Measurements from ENCODE around the gene ENAM. TPM values are rescaled to one million over a fixed set of nuclear protein-coding genes. Genes with fewer than 3 reads are reported as not detected.
"Not testable (repeated sequence)": the region's sequence is repeated elsewhere in the genome, so short reads cannot be mapped to it uniquely, and the experiment has no call there.

The ENAM gene
- polyA plus RNA-seq, 1 experiment = 0.14 TPM

DNA sequence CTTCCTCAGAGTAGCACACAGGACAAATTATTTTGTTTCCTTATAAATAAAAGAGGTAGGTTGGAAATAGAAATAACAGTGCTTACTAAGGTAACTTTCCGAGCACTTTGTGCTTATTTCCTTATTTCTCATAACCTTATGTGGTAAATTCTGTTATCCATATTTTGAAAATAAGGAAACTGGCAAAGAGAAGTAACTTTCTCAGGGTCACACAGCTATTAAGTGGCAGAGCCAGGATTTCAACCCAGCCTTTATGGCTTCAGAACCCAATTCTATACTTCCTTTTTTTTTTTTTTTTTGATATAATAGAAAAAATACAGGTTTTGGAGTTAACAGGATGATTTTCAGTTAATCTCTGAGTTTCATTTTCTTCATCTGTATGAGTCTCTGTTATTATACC lies 63.1 kb downstream of the ENAM start:
- no peak overlapping the region for H3K27ac ChIP-seq (ENCODE audit: low read depth, low read length)
- H3K27me3 ChIP-seq (ENCODE audit: control insufficient read depth, insufficient read depth, low read length) = no peaks in the 10 kb centered on the region
- TF ChIP-seq CTCF (IDR thresholded peaks at IDR 0.05; ENCODE audit: low read depth, low read length) = no peak
- ChIA-PET POLR2A (no interaction called here), CTCF (interaction anchor here (0.7 to 4.6 kb wide), 3 partner anchors 13 to 40 kb away, joined by 3 to 30 read pairs (median 3); no protein-coding TSS in a partner anchor)
- H3K9me3 ChIP-seq (ENCODE audit: control insufficient read depth, insufficient read depth, low read length) = no peaks in the 10 kb centered on the region; the same call in 1 of the 2 replicates
- H3K4me3 ChIP-seq (ENCODE audit: low read depth, low read length) = no peak overlapping the region
- no peak for DNase-seq (ENCODE audit: low read depth, low spot score)

DNA sequence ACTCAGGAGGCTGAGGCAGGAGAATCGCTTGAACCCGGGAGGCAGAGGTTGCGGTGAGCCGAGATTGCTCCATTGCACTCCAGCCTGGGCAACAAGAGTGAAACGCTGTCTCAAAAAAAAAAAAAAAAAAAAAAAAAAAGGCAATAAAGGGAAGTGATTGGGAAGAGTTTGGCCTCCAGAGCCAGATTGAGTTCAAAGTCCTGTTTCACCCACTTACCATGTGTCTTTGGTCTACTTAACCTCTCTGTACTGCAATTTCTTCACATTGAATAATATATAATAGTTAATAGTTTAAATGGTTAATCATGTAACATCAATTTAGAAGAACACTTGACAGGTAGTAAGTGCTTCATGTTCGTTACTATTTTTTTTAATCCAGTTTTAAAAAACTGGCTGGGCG lies 66.1 kb downstream of the ENAM start:
- DNase-seq (ENCODE audit: low read depth, low spot score); POLR2A ChIA-PET; H3K27me3 ChIP-seq (ENCODE audit: control insufficient read depth, insufficient read depth, low read length); H3K4me3 ChIP-seq (ENCODE audit: low read depth, low read length); H3K9me3 ChIP-seq (ENCODE audit: control insufficient read depth, insufficient read depth, low read length); H3K27ac ChIP-seq (ENCODE audit: low read depth, low read length): not testable (repeated sequence)
- CTCF ChIA-PET = interaction anchor here (0.6 kb wide), 1 partner anchor 187 kb away, joined by 3 read pairs; no protein-coding TSS in a partner anchor

Other genes starting within 250 kb of the ENAM start
- gene SMR3B, start 245.6 kb upstream of the ENAM start, polyA plus RNA-seq (2011; rRNA removed) = not detected in 2 replicates
- gene OPRPN, start 230.8 kb upstream of the ENAM start, polyA plus RNA-seq (2011; rRNA removed) = not detected in 2 replicates
- not detected in 2 replicates for gene MUC7, start 156.5 kb upstream of the ENAM start, polyA plus RNA-seq (2011; rRNA removed)
- not detected in 2 replicates for gene AMTN, start 110.2 kb upstream of the ENAM start, polyA plus RNA-seq (2011; rRNA removed)
- not detected in 2 replicates for gene AMBN, start 36.5 kb upstream of the ENAM start, polyA plus RNA-seq (2011; rRNA removed)
- 0.61 and 1.1 TPM in 2 replicates for gene JCHAIN, start 37.8 kb downstream of the ENAM start, polyA plus RNA-seq (2011; rRNA removed)
- gene UTP3, start 59.8 kb downstream of the ENAM start, polyA plus RNA-seq (2011; rRNA removed) = 24.3 and 27.1 TPM in 2 replicates
- 39.1 and 57.9 TPM in 2 replicates for gene RUFY3, start 93.2 kb downstream of the ENAM start, polyA plus RNA-seq (2011; rRNA removed)
- 85.7 and 120 TPM in 2 replicates for gene GRSF1, start 211.1 kb downstream of the ENAM start, polyA plus RNA-seq (2011; rRNA removed)